ENCODE results near the gene PRICKLE2.

- TF ChIP-seq CTCF (IDR thresholded peaks at IDR 0.05; ENCODE audit: insufficient read depth, low read depth, low read length) (no peak), EZH2 (IDR thresholded peaks at IDR 0.05; ENCODE audit: insufficient read depth, low read length) (no peak)
Measured at GRCh38 chr3:64232821-64233220, 7.6 kb upstream of the PRICKLE2 start.
